ENCODE results near the gene GNAI3. TPM values are rescaled to one million over a fixed set of nuclear protein-coding genes. Genes with fewer than 3 reads are reported as not detected.

Gene GNAI3
- polyA plus RNA-seq, 3 donors: 2.5 to 4.8 (median 4.1) TPM

DNA sequence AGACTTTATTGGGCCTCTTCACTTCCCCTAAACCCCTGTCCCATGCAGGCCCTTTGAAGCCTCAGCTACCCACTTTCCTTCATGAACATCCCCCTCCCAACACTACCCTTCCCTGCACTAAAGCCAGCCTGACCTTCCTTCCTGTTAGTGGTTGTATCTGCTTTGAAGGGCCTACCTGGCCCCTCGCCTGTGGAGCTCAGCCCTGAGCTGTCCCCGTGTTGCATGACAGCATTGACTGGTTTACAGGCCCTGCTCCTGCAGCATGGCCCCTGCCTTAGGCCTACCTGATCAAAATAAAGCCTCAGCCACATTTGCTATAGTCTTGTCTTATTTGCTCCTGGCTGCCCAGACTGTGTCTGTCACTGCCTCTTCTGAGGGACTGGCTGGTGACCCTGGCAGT lies 113.0 kb downstream of the GNAI3 start:
- no peak overlapping the region for H3K27ac ChIP-seq (ENCODE audit: low read depth, low read length)
- 68 to 84% (median 73%) methylated on average over 2 of the region's 2 CpGs for WGBS, 3 donors

DNA sequence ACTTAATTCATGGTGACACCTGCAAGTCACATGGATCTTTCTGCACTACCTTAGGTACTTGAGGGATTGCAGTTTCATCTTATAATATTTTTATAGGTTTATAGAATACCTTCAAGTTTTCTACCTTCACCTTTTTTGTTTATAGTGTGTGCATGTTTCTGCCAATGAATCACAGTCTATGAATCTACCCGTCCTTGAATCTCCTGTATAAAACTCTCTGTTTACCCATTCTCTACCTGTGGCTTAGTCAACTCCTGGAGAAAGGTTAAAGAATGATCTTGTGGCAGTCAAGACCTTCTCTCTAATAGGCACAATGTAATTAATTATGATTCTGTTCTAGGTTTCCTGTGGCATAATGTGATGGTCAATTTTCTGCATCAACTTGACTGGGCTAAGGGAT lies 116.3 kb downstream of the GNAI3 start:
- H3K27ac ChIP-seq (ENCODE audit: low read depth, low read length): no peak overlapping the region
- WGBS, 3 donors: 80 to 94% (median 94%) methylated on average over 1 of the region's 1 CpG

DNA sequence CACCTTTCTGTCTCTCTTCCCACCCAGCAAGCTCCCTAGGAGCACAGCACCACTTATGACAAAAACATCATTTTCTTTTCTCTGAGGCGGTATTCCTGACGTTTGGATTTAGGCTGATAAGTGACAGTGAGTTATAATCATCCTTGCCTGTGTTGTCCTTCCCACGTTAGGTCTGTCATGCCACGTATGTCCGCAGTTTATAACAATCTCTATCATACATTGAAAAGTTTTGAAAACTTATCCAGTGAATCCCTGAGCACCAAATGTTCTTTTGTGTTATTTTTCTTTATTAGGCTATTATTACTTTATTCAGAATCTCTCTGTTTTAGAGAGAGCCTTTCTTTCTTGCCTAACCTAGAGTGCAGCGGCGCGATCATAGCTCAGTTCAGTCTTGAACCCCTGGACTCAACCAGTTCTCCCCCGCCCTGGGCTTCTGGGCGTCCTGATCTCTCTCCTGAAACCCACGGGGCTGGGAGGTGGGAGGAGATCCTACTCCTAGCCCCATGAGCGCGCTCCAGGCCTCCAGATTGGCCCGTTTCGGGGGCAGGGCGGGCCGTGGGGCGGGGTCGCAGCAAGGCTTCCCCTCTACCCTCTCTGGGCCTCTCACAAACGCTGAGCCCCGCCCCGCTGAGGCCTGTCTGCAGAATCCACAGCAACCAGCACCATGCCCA lies 119.2 kb downstream of the GNAI3 start, which contains the start of gene GSTM2:
Gene GSTM2 (plus strand): TSS at position 606 of the 671 bp plus-strand sequence. CDS start 59 bp downstream, at position 665.
- H3K27ac ChIP-seq (ENCODE audit: low read depth, low read length): no peak within 1 kb of the TSS
- WGBS, 3 donors: 8 to 13% (median 12%) methylated on average over 22 of the region's 22 CpGs

Other genes starting within 250 kb of the GNAI3 start
- under 1 TPM; 0.06 to 0.34 (median 0.19) TPM for gene MYBPHL, start 241.6 kb upstream of the GNAI3 start, polyA plus RNA-seq
- gene SORT1, start 150.7 kb upstream of the GNAI3 start, polyA plus RNA-seq: 10 to 100 TPM; 13.2 to 47.9 (median 24.6) TPM
- gene PSMA5, start 122.2 kb upstream of the GNAI3 start, polyA plus RNA-seq: 10 to 100 TPM; 28.5 to 47.2 (median 33.9) TPM
- 1 to 10 TPM; 1.2 to 2.5 (median 2.1) TPM for gene SYPL2, start 82.1 kb upstream of the GNAI3 start, polyA plus RNA-seq
- gene ATXN7L2, start 64.7 kb upstream of the GNAI3 start, polyA plus RNA-seq: 1 to 10 TPM; 2.6 to 4.0 (median 3.2) TPM
- 1 to 10 TPM; 4.8 to 9.1 (median 5.0) TPM for gene CYB561D1, start 54.5 kb upstream of the GNAI3 start, polyA plus RNA-seq
- gene AMIGO1, start 38.9 kb upstream of the GNAI3 start, polyA plus RNA-seq: 1 to 10 TPM; 2.1 to 3.8 (median 2.5) TPM
- gene GPR61, start 8.7 kb upstream of the GNAI3 start, polyA plus RNA-seq: not detected
- under 1 TPM in 1 of 3 donors, not detected in 2; 0.07 TPM for gene GNAT2, start 71.0 kb downstream of the GNAI3 start, polyA plus RNA-seq
- gene AMPD2, start 71.2 kb downstream of the GNAI3 start, polyA plus RNA-seq: 10 to 100 TPM; 18.3 to 26.0 (median 19.5) TPM
- gene GSTM4, start 107.5 kb downstream of the GNAI3 start, polyA plus RNA-seq: 10 to 100 TPM; 14.5 to 33.8 (median 32.8) TPM
- gene GSTM2, start 119.4 kb downstream of the GNAI3 start, polyA plus RNA-seq: 10 to 100 TPM; 21.4 to 93.2 (median 74.8) TPM
- gene GSTM1, start 139.2 kb downstream of the GNAI3 start, polyA plus RNA-seq: 10 to 100 TPM in 2 of 3 donors, not detected in 1; 35.4 to 94.6 TPM
- 10 to 100 TPM in 1 of 3 donors, 1 to 10 TPM in 1, under 1 TPM in 1; 0.84 to 62.9 (median 5.8) TPM for gene GSTM5, start 163.6 kb downstream of the GNAI3 start, polyA plus RNA-seq
- gene GSTM3, start 192.4 kb downstream of the GNAI3 start, polyA plus RNA-seq: 100 to 1,000 TPM in 1 of 3 donors, 10 to 100 TPM in 2; 38.6 to 215 (median 51.8) TPM
- gene EPS8L3, start 215.3 kb downstream of the GNAI3 start, polyA plus RNA-seq: 1 to 10 TPM in 1 of 3 donors, under 1 TPM in 2; 0.16 to 2.5 (median 0.90) TPM

All from adipose tissue (tissue), 3 donors.